Measurements from ENCODE around the gene UBC.

DNA sequence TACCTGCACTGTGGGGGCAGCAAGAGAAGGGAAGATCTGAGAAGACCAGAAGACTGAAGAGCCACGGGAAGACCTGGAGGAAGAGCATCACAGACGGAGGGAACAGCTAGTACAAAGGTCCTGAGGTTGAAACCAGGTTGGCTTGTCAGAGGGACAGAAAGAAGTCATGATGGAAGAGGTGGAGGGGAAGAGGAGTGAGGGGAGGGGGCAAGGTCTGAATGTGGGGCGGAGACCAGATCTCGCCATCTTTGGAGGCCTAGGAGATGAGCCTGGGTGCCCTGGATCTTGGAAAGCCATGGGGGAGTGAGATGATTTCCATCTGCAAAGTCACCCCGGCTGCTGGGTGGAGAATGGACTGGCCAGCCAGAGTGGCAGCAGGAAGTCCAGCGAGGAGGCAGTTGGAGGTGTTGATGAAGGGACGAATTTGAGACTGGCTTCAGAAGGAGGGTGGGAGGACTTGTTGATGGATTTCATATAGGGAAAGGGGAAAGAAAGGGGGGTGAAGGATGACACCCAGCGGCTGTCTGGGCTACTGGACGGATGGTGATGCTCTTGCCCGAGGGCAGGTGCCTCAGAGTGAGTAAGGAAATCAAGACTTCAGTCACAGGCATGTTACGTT, 14.6 kb upstream of the UBC start:
- TF ChIP-seq ZBTB21 (tag by site-specific recombination; IDR thresholded peaks at IDR 0.05) (no peak), ZNF174 (tag by site-specific recombination; IDR thresholded peaks at IDR 0.05) (no peak), CTCF (tag by site-specific recombination; IDR thresholded peaks at IDR 0.05) (no peak), AEBP2 (tag by site-specific recombination; IDR thresholded peaks at IDR 0.05; ENCODE audit: borderline replicate concordance) (no peak)

Data from HEK293 (cell line).